ENCODE measurements around the gene STK24.

Gene STK24

GRCh38 chr13:98563071-98563470 is 13.8 kb downstream of the STK24 start:
- TF ChIP-seq FOXM1 (IDR thresholded peaks at IDR 0.05; ENCODE audit: borderline replicate concordance, low read depth) = no peak
- TF ChIP-seq CREB1 (IDR thresholded peaks at IDR 0.05; ENCODE audit: low read depth) = no peak
- no peak for TF ChIP-seq EGR1 (IDR thresholded peaks at IDR 0.05)
- no peak for TF ChIP-seq ZBTB7A (IDR thresholded peaks at IDR 0.05; ENCODE audit: low read depth)
- TF ChIP-seq MAX (IDR thresholded peaks at IDR 0.05) = no peak
- no peak for TF ChIP-seq TCF12 (IDR thresholded peaks at IDR 0.05; ENCODE audit: low read depth)

- TF ChIP-seq REST (IDR thresholded peaks at IDR 0.05; ENCODE audit: low read depth) (no peak), EGR1 (IDR thresholded peaks at IDR 0.05) (no peak)
These were observed 17.7 kb downstream of the STK24 start for GRCh38 chr13:98559169-98559568.

- TF ChIP-seq YY1 (IDR thresholded peaks at IDR 0.05; ENCODE audit: low read depth) = no peak
- TF ChIP-seq TEAD4 (IDR thresholded peaks at IDR 0.05) = no peak
- TF ChIP-seq REST (IDR thresholded peaks at IDR 0.05; ENCODE audit: low read depth) = no peak
- no peak for TF ChIP-seq USF1 (IDR thresholded peaks at IDR 0.05)
- no peak for TF ChIP-seq RAD21 (IDR thresholded peaks at IDR 0.05; ENCODE audit: low read depth)
These were observed 18.7 kb downstream of the STK24 start for GRCh38 chr13:98557937-98558792.

GRCh38 chr13:98556968-98557631 is 19.8 kb downstream of the STK24 start:
- TF ChIP-seq MAX (IDR thresholded peaks at IDR 0.05) = no peak
- TF ChIP-seq EP300 (IDR thresholded peaks at IDR 0.05; ENCODE audit: borderline replicate concordance) = no peak
- no peak for TF ChIP-seq TEAD4 (IDR thresholded peaks at IDR 0.05)
- TF ChIP-seq CREB1 (IDR thresholded peaks at IDR 0.05; ENCODE audit: low read depth) = no peak
- TF ChIP-seq FOXM1 (IDR thresholded peaks at IDR 0.05; ENCODE audit: borderline replicate concordance, low read depth) = no peak
- TF ChIP-seq YY1 (IDR thresholded peaks at IDR 0.05; ENCODE audit: low read depth) = no peak
- TF ChIP-seq TCF12 (IDR thresholded peaks at IDR 0.05; ENCODE audit: low read depth) = no peak
- no peak for TF ChIP-seq TAF1 (IDR thresholded peaks at IDR 0.05; ENCODE audit: low read depth)
- TF ChIP-seq ZBTB7A (IDR thresholded peaks at IDR 0.05; ENCODE audit: low read depth) = no peak
- TF ChIP-seq REST (IDR thresholded peaks at IDR 0.05; ENCODE audit: low read depth) = no peak
- TF ChIP-seq RAD21 (IDR thresholded peaks at IDR 0.05; ENCODE audit: low read depth) = no peak

- TF ChIP-seq TEAD4 (IDR thresholded peaks at IDR 0.05) = no peak
- no peak for TF ChIP-seq ZBTB7A (IDR thresholded peaks at IDR 0.05; ENCODE audit: low read depth)
- no peak for TF ChIP-seq EGR1 (IDR thresholded peaks at IDR 0.05)
- TF ChIP-seq CREB1 (IDR thresholded peaks at IDR 0.05; ENCODE audit: low read depth) = no peak
- no peak for TF ChIP-seq FOXM1 (IDR thresholded peaks at IDR 0.05; ENCODE audit: borderline replicate concordance, low read depth)
- no peak for TF ChIP-seq REST (IDR thresholded peaks at IDR 0.05; ENCODE audit: low read depth)
- TF ChIP-seq TCF12 (IDR thresholded peaks at IDR 0.05; ENCODE audit: low read depth) = no peak
- TF ChIP-seq MAX (IDR thresholded peaks at IDR 0.05) = no peak
- TF ChIP-seq CEBPB (IDR thresholded peaks at IDR 0.05) = no peak
These were observed 20.6 kb downstream of the STK24 start for GRCh38 chr13:98556142-98556816.
